ENCODE results near the gene RPL22. TPM values are rescaled to one million over a fixed set of nuclear protein-coding genes. Genes with fewer than 3 reads are reported as not detected.

Gene RPL22
- total RNA-seq, 6 experiments from 2014 or later: 233 to 341 (median 324) TPM

DNA sequence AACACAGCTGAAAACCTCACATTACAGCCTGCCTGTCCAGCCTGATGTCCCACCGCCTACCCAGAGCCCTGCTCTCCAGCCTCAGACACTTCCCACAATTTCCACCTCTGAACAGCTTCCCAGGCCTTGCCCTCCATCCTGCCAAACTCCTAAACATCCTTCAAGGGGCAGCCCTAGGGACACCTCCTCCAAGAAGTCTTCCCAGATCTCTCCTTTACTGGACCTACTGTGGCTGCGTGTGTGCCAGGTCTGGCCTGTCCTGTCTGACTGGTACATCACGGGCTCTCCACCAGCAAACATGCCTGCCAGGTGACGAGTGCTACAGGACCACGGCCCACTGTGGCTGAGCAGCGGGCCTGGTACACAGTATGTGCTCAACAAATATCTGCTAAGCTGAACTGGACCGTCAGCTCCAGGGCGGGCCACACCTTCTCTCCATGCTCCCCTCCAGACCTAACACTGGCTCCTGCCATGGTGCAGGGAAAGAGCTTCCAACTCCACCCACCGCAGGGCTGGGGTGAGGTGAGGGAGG, 48.0 kb downstream of the RPL22 start:
- TF ChIP-seq, protein P1, sequence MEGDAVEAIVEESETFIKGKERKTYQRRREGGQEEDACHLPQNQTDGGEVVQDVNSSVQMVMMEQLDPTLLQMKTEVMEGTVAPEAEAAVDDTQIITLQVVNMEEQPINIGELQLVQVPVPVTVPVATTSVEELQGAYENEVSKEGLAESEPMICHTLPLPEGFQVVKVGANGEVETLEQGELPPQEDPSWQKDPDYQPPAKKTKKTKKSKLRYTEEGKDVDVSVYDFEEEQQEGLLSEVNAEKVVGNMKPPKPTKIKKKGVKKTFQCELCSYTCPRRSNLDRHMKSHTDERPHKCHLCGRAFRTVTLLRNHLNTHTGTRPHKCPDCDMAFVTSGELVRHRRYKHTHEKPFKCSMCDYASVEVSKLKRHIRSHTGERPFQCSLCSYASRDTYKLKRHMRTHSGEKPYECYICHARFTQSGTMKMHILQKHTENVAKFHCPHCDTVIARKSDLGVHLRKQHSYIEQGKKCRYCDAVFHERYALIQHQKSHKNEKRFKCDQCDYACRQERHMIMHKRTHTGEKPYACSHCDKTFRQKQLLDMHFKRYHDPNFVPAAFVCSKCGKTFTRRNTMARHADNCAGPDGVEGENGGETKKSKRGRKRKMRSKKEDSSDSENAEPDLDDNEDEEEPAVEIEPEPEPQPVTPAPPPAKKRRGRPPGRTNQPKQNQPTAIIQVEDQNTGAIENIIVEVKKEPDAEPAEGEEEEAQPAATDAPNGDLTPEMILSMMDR (IDR thresholded peaks at IDR 0.05): no peak
- no peaks in the 10 kb centered on the region for H3K9me3 Mint-ChIP-seq
- no peaks in the 10 kb centered on the region for H3K4me1 Mint-ChIP-seq (ENCODE audit: low read depth)
- no peak overlapping the region for H3K4me3 Mint-ChIP-seq
- H3K27me3 Mint-ChIP-seq (ENCODE audit: insufficient read depth): peaks cover 26% of the 10 kb centered on the region
- H3K36me3 Mint-ChIP-seq (ENCODE audit: low read depth): no peaks in the 10 kb centered on the region
- H3K27ac Mint-ChIP-seq: no peak overlapping the region
- no peak for DNase-seq

- H3K36me3 Mint-ChIP-seq (ENCODE audit: low read depth): no peaks in the 10 kb centered on the region
- no peak overlapping the region for H3K27ac Mint-ChIP-seq
- DNase-seq: no peak
- TF ChIP-seq, protein P1 (IDR thresholded peaks at IDR 0.05): no peak
- H3K9me3 Mint-ChIP-seq: no peaks in the 10 kb centered on the region
- no peaks in the 10 kb centered on the region for H3K4me1 Mint-ChIP-seq (ENCODE audit: low read depth)
- no peak overlapping the region for H3K4me3 Mint-ChIP-seq
- H3K27me3 Mint-ChIP-seq (ENCODE audit: insufficient read depth): peaks cover 33% of the 10 kb centered on the region
Measured at GRCh38 chr1:6150006-6150938, 49.1 kb downstream of the RPL22 start.

DNA sequence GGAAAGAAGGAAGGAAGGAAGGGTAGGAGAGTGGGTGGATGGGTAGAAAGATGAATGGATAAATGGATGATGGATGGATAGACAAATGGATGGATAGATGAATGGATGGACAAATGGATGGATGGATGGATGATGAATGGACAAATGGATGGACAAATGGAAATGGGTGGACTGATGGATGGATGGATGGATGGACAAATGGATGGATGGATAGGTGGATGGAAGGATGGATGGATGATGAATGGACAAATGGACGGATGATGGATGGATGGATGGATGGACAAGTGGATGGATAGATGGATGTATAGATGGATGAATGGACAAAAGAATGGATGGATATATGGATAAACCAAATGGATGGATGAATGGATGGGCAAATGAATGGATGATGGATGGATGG, 49.8 kb downstream of the RPL22 start:
- no peak overlapping the region for H3K27ac Mint-ChIP-seq
- H3K4me3 Mint-ChIP-seq: no peak overlapping the region
- no peaks in the 10 kb centered on the region for H3K4me1 Mint-ChIP-seq (ENCODE audit: low read depth)
- H3K9me3 Mint-ChIP-seq: no peaks in the 10 kb centered on the region
- no peaks in the 10 kb centered on the region for H3K36me3 Mint-ChIP-seq (ENCODE audit: low read depth)
- peaks cover 33% of the 10 kb centered on the region for H3K27me3 Mint-ChIP-seq (ENCODE audit: insufficient read depth)
- no peak for DNase-seq
- TF ChIP-seq, protein P1 (IDR thresholded peaks at IDR 0.05): no peak

DNA sequence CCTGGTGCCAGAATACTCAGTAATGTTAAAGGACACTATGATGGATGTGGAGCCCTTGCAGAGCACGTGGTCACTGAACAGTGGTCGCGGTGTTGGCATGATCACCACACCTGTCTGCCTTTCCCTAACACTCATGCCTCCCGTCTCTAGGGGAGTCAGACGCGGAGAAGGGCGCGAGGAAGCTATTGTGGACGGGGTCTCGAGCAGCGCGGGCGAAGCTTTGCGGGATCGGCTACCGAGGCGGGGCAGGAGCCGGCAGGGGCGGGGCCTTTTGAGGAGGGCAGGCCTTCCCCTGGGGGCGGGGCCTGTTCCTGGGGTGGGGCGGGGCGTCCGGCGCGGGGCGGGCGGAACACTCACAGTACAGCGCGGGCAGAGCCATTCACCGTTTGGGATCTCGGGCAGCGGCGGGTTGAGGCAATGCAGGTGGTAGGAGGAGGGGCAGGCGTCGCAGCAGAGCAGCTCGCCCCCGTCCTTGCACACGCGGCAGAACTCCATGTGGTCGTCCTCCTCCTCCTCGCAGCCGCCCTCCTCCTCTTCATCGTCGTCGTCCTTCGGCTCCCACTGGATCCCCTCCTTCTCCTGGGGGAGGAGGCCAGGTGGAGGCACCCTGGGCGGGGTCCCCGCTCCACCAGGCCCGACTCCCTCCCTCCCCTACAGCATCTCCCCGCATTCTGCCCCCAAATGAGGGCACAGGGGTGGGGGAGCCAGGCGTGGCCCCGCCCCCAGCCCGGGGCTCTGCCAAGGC, 50.7 kb downstream of the RPL22 start:
- DNase-seq: no peak
- no peak overlapping the region for H3K27ac Mint-ChIP-seq

GRCh38 chr1:6145864-6146410, 53.5 kb downstream of the RPL22 start:
- H3K36me3 Mint-ChIP-seq (ENCODE audit: low read depth): no peaks in the 10 kb centered on the region
- peaks cover 19% of the 10 kb centered on the region for H3K27me3 Mint-ChIP-seq (ENCODE audit: insufficient read depth)
- H3K9me3 Mint-ChIP-seq: no peaks in the 10 kb centered on the region
- DNase-seq: no peak
- no peak overlapping the region for H3K27ac Mint-ChIP-seq
- no peaks in the 10 kb centered on the region for H3K4me1 Mint-ChIP-seq (ENCODE audit: low read depth)
- TF ChIP-seq, protein P1 (IDR thresholded peaks at IDR 0.05): no peak
- H3K4me3 Mint-ChIP-seq: no peak overlapping the region

More for the DNA sequence above, 50.7 kb downstream of the RPL22 start:
- Mint-ChIP-seq H3K4me3 (no peak overlapping the region), H3K27me3 (ENCODE audit: insufficient read depth) (peaks cover 33% of the 10 kb centered on the region), H3K36me3 (ENCODE audit: low read depth) (no peaks in the 10 kb centered on the region), H3K9me3 (no peaks in the 10 kb centered on the region), H3K4me1 (ENCODE audit: low read depth) (no peaks in the 10 kb centered on the region)
- TF ChIP-seq, protein P1 (IDR thresholded peaks at IDR 0.05): no peak
